ENCODE measurements around the gene PBX2. TPM values are rescaled to one million over a fixed set of nuclear protein-coding genes. Genes with fewer than 3 reads are reported as not detected.

The PBX2 gene
- total and polyA plus RNA-seq, 10 of the 15 experiments (the other 5 are each of a cell fraction or from before 2014, with no cell fraction given), result 0.84 to 66.5 (median 20.6) TPM

GRCh38 chr6:32147401-32148132 is 42.4 kb downstream of the PBX2 start:
- peak; percentile 36; the same call in 1 of the 3 replicates for ATAC-seq
- no peaks in the 10 kb centered on the region for H3K4me1 ChIP-seq (ENCODE audit: control insufficient read depth, insufficient read depth, low read length)
- H3K27me3 ChIP-seq (replicated peaks in 1 of 2; ENCODE audit: control insufficient read depth in 2 of 2, insufficient read depth in 2 of 2, low read length in 1 of 2), result peaks cover 9 to 12% of the 10 kb centered on the region in 2 experiments
- CTCF ChIA-PET, result no interaction called here
- no peaks in the 10 kb centered on the region; the same call in 2 of the 3 replicates for H3K9me3 ChIP-seq (replicated peaks; ENCODE audit: control insufficient read depth, insufficient read depth, low read length)
- no peak for FAIRE-seq
- no peaks in the 10 kb centered on the region for H3K79me2 ChIP-seq (ENCODE audit: control insufficient read depth, insufficient read depth, low read length)
- H3K4me2 ChIP-seq (ENCODE audit: control insufficient read depth, insufficient read depth), result no peak overlapping the region
- 71% methylated on average over 4 of the region's 4 CpGs for WGBS (ENCODE audit: insufficient coverage, insufficient replicate concordance, low lambda C conversion rate, missing lambda C conversion rate)
- no peak overlapping the region for H3K9ac ChIP-seq (ENCODE audit: control insufficient read depth, insufficient read depth, low read length)
- POLR2A ChIA-PET, result no interaction called here
- no peak for DNase-seq (ENCODE audit: low read depth, low spot score)
- TF ChIP-seq SMARCA5 (IDR thresholded peaks at IDR 0.05) (no peak), PAX5 (IDR thresholded peaks at IDR 0.05; ENCODE audit: borderline replicate concordance, low read depth, low read length) (no peak), RAD21 (IDR thresholded peaks at IDR 0.05; ENCODE audit: insufficient read depth, low read depth, low read length) (0 out of 2 replicates have a peak, but pooled peaks have one; percentile 26), PAX8 (IDR thresholded peaks at IDR 0.05) (no peak), CTCF (IDR thresholded peaks at IDR 0.05 in 2 of 3, conservative IDR thresholded peaks at IDR 0.05 in 1 of 3; ENCODE audit: control insufficient read depth in 2 of 3, extremely low read depth in 1 of 3, insufficient read depth in 1 of 3, low read depth in 3 of 3, low read length in 3 of 3) (peak in 1 of 3 experiments; percentile 12; a peak in 1 of 6 replicates), ASH2L (IDR thresholded peaks at IDR 0.05; ENCODE audit: borderline replicate concordance, low read depth) (no peak), RFX5 (IDR thresholded peaks at IDR 0.05; ENCODE audit: low read depth, low read length) (no peak)
- no peak overlapping the region for H3K27ac ChIP-seq (ENCODE audit: control insufficient read depth, insufficient read depth)
- H3K36me3 ChIP-seq (ENCODE audit: control insufficient read depth in 2 of 2, insufficient read depth in 2 of 2, low read length in 1 of 2), result no peaks in the 10 kb centered on the region
- SMC1A ChIA-PET (ENCODE audit: uncharacterized antibody, unreplicated experiment), result no interaction called here
- no peaks in the 10 kb centered on the region for H4K20me1 ChIP-seq (ENCODE audit: control insufficient read depth, insufficient read depth)
- no peak overlapping the region for H3K4me3 ChIP-seq
- intact Hi-C loops (cut with micrococcal nuclease; ENCODE audit: unreplicated experiment), result no loop called here
- in situ Hi-C loops (cut with MboI), result no loop called here
- no TSS peak for BruUV-seq (replicated peaks)
- RAD21 ChIA-PET (ENCODE audit: unreplicated experiment), result no interaction called here
- no peak overlapping the region for H2AFZ ChIP-seq (ENCODE audit: control insufficient read depth, low read depth, low read length)
